Measurements from ENCODE around the gene CORO2A. TPM values are rescaled to one million over a fixed set of nuclear protein-coding genes. Genes with fewer than 3 reads are reported as not detected.

Gene CORO2A
- total RNA-seq, 1 experiment from 2014 or later = 32.5 TPM

DNA sequence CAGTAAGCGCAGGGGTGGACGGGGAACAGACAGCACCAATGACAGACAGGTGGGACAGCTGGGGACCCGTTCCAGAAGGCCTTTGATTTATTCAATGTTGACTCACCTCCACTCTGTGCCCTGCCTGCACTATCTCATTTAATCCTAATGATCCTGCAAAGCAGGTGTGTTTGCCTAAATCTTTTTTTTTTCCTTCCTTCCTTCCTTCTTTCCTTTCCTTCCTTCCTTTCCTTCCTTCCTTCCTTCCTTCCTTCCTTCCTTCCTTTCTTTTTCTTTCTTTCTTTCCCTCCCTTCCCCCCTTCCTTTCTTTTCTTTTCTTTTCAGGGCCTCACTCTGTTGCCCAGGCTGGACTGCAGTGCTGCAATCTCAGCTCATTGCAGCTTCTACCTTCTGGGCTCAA, 17.1 kb upstream of the CORO2A start (continued):
- TF ChIP-seq ERG (CRISPR knock-in tag; IDR thresholded peaks at IDR 0.05) = no peak
- TF ChIP-seq CBFB (CRISPR knock-in tag; IDR thresholded peaks at IDR 0.05; ENCODE audit: low read depth) = no peak
- TF ChIP-seq, protein P1, sequence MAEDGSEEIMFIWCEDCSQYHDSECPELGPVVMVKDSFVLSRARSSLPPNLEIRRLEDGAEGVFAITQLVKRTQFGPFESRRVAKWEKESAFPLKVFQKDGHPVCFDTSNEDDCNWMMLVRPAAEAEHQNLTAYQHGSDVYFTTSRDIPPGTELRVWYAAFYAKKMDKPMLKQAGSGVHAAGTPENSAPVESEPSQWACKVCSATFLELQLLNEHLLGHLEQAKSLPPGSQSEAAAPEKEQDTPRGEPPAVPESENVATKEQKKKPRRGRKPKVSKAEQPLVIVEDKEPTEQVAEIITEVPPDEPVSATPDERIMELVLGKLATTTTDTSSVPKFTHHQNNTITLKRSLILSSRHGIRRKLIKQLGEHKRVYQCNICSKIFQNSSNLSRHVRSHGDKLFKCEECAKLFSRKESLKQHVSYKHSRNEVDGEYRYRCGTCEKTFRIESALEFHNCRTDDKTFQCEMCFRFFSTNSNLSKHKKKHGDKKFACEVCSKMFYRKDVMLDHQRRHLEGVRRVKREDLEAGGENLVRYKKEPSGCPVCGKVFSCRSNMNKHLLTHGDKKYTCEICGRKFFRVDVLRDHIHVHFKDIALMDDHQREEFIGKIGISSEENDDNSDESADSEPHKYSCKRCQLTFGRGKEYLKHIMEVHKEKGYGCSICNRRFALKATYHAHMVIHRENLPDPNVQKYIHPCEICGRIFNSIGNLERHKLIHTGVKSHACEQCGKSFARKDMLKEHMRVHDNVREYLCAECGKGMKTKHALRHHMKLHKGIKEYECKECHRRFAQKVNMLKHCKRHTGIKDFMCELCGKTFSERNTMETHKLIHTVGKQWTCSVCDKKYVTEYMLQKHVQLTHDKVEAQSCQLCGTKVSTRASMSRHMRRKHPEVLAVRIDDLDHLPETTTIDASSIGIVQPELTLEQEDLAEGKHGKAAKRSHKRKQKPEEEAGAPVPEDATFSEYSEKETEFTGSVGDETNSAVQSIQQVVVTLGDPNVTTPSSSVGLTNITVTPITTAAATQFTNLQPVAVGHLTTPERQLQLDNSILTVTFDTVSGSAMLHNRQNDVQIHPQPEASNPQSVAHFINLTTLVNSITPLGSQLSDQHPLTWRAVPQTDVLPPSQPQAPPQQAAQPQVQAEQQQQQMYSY (CRISPR knock-in tag; IDR thresholded peaks at IDR 0.05) = no peak

- Mint-ChIP-seq H3K4me3 (no peak overlapping the region), H3K27ac (no peak overlapping the region), H3K9me3 (peaks cover 9% of the 10 kb centered on the region), H3K36me3 (peaks cover 44% of the 10 kb centered on the region), H3K27me3 (ENCODE audit: low read depth) (no peaks in the 10 kb centered on the region), H3K4me1 (peaks cover 16% of the 10 kb centered on the region)
- TF ChIP-seq IRF1 (CRISPR knock-in tag; IDR thresholded peaks at IDR 0.05) (no peak), USF1 (CRISPR knock-in tag; IDR thresholded peaks at IDR 0.05) (no peak), E2F5 (CRISPR knock-in tag; IDR thresholded peaks at IDR 0.05) (no peak), ZNF219 (CRISPR knock-in tag; IDR thresholded peaks at IDR 0.05; ENCODE audit: borderline replicate concordance) (no peak), ETV6 (CRISPR knock-in tag; IDR thresholded peaks at IDR 0.05) (no peak), JAZF1 (CRISPR knock-in tag; IDR thresholded peaks at IDR 0.05) (no peak), NFYB (CRISPR knock-in tag; conservative IDR thresholded peaks at IDR 0.05; ENCODE audit: low read depth) (no peak)
- TF ChIP-seq, protein P2, sequence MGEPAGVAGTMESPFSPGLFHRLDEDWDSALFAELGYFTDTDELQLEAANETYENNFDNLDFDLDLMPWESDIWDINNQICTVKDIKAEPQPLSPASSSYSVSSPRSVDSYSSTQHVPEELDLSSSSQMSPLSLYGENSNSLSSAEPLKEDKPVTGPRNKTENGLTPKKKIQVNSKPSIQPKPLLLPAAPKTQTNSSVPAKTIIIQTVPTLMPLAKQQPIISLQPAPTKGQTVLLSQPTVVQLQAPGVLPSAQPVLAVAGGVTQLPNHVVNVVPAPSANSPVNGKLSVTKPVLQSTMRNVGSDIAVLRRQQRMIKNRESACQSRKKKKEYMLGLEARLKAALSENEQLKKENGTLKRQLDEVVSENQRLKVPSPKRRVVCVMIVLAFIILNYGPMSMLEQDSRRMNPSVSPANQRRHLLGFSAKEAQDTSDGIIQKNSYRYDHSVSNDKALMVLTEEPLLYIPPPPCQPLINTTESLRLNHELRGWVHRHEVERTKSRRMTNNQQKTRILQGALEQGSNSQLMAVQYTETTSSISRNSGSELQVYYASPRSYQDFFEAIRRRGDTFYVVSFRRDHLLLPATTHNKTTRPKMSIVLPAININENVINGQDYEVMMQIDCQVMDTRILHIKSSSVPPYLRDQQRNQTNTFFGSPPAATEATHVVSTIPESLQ (CRISPR knock-in tag; IDR thresholded peaks at IDR 0.05) = no peak
- TF ChIP-seq, protein P3, sequence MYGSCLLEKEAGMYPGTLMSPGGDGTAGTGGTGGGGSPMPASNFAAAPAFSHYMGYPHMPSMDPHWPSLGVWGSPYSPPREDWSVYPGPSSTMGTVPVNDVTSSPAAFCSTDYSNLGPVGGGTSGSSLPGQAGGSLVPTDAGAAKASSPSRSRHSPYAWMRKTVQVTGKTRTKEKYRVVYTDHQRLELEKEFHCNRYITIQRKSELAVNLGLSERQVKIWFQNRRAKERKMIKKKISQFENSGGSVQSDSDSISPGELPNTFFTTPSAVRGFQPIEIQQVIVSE (CRISPR knock-in tag; IDR thresholded peaks at IDR 0.05; ENCODE audit: borderline replicate concordance) = no peak
- POLR2A ChIA-PET = no interaction called here
- DNase-seq (ENCODE audit: low spot score) = no peak
- CTCF ChIA-PET = interaction anchor here (0.9 to 4.2 kb wide), 4 partner anchors 8 to 33 kb away, joined by 3 to 22 read pairs (median 3); no protein-coding TSS in a partner anchor
- no peak for ATAC-seq
Observed at GRCh38 chr9:98208635-98209034, 16.2 kb upstream of the CORO2A start.

DNA sequence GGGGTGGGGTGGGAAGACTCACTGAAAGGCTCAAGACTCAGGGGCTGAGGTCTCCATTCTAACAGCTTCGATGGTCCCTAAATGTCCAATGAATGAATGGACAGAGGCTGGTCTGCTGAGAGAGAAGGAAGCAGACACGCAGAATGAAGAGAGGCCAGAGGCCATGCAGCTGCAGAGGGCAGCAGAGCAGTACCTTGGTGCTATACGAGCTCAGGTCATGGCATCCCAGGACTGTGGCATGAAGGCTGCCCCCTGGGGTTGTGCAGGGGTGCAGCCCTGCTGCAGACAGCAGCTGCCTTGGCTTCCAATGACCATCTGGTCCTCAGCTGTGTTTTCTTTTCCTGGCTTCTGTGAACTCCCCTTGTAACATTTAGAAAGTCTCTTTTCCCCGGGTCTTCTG, 15.2 kb upstream of the CORO2A start:
- Mint-ChIP-seq H3K36me3 (peaks cover 36% of the 10 kb centered on the region), H3K4me3 (no peak overlapping the region), H3K27me3 (ENCODE audit: low read depth) (no peaks in the 10 kb centered on the region), H3K9me3 (peaks cover 9% of the 10 kb centered on the region), H3K27ac (no peak overlapping the region), H3K4me1 (peaks cover 16% of the 10 kb centered on the region)
- ChIA-PET POLR2A (no interaction called here), CTCF (interaction anchor here (0.7 to 4.2 kb wide), 9 partner anchors 9 to 107 kb away, joined by 3 to 22 read pairs (median 3); partner anchors contain the start of gene TBC1D2)
- TF ChIP-seq ZNF317 (CRISPR knock-in tag; IDR thresholded peaks at IDR 0.05; ENCODE audit: borderline replicate concordance, low read depth) (no peak), STAT6 (CRISPR knock-in tag; conservative IDR thresholded peaks at IDR 0.05; ENCODE audit: low read depth) (no peak), ATF1 (CRISPR knock-in tag; IDR thresholded peaks at IDR 0.05) (no peak)
- no peak for DNase-seq (ENCODE audit: low spot score)
- no peak for ATAC-seq
